ENCODE measurements around the gene GOLIM4. TPM values are rescaled to one million over a fixed set of nuclear protein-coding genes. Genes with fewer than 3 reads are reported as not detected.

The GOLIM4 gene
- total RNA-seq, 1 experiment from 2014 or later = 35.4 TPM

DNA sequence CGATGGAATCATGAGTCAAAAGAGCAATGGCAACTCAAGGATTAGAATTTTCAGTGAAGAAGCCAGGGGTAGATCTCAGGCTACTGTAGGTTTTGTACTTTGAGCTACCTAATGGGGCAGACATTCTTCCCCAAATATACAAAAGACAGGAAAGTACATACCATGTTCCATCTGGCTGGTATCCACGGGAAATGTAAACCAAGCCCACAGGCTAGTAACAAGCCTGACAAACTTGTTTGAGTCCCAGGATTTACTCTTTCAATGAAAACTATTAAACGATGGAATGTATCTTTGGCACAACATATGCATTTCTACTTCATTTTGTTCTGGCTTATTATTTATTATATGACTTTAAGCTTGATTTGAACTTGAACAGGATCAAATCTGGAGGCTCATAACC, 44.2 kb upstream of the GOLIM4 start:
- no peak for ATAC-seq
- Histone ChIP-seq H3K4me1 (ENCODE audit: control insufficient read depth, insufficient read depth, low read length) (no peaks in the 10 kb centered on the region), H3K27ac (ENCODE audit: low read length) (no peak overlapping the region), H3K27me3 (ENCODE audit: control insufficient read depth, insufficient read depth, low read length) (no peaks in the 10 kb centered on the region), H3K36me3 (ENCODE audit: control insufficient read depth, insufficient read depth, low read length) (no peaks in the 10 kb centered on the region), H3K9me3 (ENCODE audit: control insufficient read depth, insufficient read depth, low read depth, low read length) (no peaks in the 10 kb centered on the region), H3K4me3 (ENCODE audit: low read depth in 2 of 2, low read length in 2 of 2) (no peak overlapping the region)
- no peak for DNase-seq (ENCODE audit: low read depth, low spot score)
- CTCF ChIA-PET = no interaction called here
- no peak for TF ChIP-seq POLR2AphosphoS5 (IDR thresholded peaks at IDR 0.05; ENCODE audit: low read depth, low read length)
- TF ChIP-seq, protein P1, sequence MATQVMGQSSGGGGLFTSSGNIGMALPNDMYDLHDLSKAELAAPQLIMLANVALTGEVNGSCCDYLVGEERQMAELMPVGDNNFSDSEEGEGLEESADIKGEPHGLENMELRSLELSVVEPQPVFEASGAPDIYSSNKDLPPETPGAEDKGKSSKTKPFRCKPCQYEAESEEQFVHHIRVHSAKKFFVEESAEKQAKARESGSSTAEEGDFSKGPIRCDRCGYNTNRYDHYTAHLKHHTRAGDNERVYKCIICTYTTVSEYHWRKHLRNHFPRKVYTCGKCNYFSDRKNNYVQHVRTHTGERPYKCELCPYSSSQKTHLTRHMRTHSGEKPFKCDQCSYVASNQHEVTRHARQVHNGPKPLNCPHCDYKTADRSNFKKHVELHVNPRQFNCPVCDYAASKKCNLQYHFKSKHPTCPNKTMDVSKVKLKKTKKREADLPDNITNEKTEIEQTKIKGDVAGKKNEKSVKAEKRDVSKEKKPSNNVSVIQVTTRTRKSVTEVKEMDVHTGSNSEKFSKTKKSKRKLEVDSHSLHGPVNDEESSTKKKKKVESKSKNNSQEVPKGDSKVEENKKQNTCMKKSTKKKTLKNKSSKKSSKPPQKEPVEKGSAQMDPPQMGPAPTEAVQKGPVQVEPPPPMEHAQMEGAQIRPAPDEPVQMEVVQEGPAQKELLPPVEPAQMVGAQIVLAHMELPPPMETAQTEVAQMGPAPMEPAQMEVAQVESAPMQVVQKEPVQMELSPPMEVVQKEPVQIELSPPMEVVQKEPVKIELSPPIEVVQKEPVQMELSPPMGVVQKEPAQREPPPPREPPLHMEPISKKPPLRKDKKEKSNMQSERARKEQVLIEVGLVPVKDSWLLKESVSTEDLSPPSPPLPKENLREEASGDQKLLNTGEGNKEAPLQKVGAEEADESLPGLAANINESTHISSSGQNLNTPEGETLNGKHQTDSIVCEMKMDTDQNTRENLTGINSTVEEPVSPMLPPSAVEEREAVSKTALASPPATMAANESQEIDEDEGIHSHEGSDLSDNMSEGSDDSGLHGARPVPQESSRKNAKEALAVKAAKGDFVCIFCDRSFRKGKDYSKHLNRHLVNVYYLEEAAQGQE (IDR thresholded peaks at IDR 0.05; ENCODE audit: insufficient read depth in 1 of 2, low read depth in 2 of 2, low read length in 1 of 2) = no peak
- TF ChIP-seq SIN3A (IDR thresholded peaks at IDR 0.05; ENCODE audit: borderline replicate concordance, insufficient read depth, low read depth, low read length) = no peak
- TF ChIP-seq, protein P2, sequence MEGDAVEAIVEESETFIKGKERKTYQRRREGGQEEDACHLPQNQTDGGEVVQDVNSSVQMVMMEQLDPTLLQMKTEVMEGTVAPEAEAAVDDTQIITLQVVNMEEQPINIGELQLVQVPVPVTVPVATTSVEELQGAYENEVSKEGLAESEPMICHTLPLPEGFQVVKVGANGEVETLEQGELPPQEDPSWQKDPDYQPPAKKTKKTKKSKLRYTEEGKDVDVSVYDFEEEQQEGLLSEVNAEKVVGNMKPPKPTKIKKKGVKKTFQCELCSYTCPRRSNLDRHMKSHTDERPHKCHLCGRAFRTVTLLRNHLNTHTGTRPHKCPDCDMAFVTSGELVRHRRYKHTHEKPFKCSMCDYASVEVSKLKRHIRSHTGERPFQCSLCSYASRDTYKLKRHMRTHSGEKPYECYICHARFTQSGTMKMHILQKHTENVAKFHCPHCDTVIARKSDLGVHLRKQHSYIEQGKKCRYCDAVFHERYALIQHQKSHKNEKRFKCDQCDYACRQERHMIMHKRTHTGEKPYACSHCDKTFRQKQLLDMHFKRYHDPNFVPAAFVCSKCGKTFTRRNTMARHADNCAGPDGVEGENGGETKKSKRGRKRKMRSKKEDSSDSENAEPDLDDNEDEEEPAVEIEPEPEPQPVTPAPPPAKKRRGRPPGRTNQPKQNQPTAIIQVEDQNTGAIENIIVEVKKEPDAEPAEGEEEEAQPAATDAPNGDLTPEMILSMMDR (IDR thresholded peaks at IDR 0.05) = no peak
- TF ChIP-seq TCF7L2 (IDR thresholded peaks at IDR 0.05; ENCODE audit: low read depth, low read length) = no peak
- BruUV-seq (replicated peaks) = no TSS peak
- POLR2A ChIA-PET = no interaction called here
- intact Hi-C loops (cut with micrococcal nuclease; ENCODE audit: unreplicated experiment) (no loop called here), in situ Hi-C loops (cut with HindIII; ENCODE audit: low pct_unique_long_range_greater_than_20kb, low sequenced_read_pairs) (no loop called here)

DNA sequence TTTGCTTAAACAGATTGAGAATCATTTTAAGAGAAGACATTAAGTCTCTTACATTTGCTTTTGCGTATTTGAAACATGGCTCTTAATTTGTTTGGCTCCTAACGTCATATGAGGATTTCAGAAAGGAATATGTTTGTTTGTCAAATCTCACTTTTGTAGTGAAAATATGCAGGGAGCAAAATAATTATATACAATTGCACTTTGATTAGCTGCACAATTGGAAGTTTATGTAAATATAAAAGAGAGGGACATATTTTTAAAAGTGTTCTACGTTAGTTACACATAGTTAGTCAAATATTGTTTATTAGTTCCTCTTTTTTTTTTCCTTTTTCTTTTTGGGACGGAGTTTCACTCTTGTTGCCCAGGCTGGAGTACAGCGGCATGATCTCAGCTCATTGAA, 42.7 kb upstream of the GOLIM4 start:
- no peak overlapping the region for H3K27ac ChIP-seq (ENCODE audit: low read length)
- no peak for TF ChIP-seq TCF7L2 (IDR thresholded peaks at IDR 0.05; ENCODE audit: low read depth, low read length)
- TF ChIP-seq POLR2AphosphoS5 (IDR thresholded peaks at IDR 0.05; ENCODE audit: low read depth, low read length) = no peak
- TF ChIP-seq, protein P1 (IDR thresholded peaks at IDR 0.05; ENCODE audit: insufficient read depth in 1 of 2, low read depth in 2 of 2, low read length in 1 of 2) = no peak
- no peak for TF ChIP-seq SIN3A (IDR thresholded peaks at IDR 0.05; ENCODE audit: borderline replicate concordance, insufficient read depth, low read depth, low read length)
- TF ChIP-seq, protein P2 (IDR thresholded peaks at IDR 0.05) = no peak
- ChIA-PET CTCF (no interaction called here), POLR2A (interaction anchor here (0.7 kb wide), 1 partner anchor 20 kb away, joined by 5 read pairs; no protein-coding TSS in a partner anchor)
- intact Hi-C loops (cut with micrococcal nuclease; ENCODE audit: unreplicated experiment) (no loop called here), in situ Hi-C loops (cut with HindIII; ENCODE audit: low pct_unique_long_range_greater_than_20kb, low sequenced_read_pairs) (no loop called here)
- no peaks in the 10 kb centered on the region for H3K9me3 ChIP-seq (ENCODE audit: control insufficient read depth, insufficient read depth, low read depth, low read length)
- no TSS peak for BruUV-seq (replicated peaks)
- H3K4me3 ChIP-seq (ENCODE audit: low read depth in 2 of 2, low read length in 2 of 2) = no peak overlapping the region
- ATAC-seq (no peak), DNase-seq (ENCODE audit: low read depth, low spot score) (no peak)
- H3K27me3 ChIP-seq (ENCODE audit: control insufficient read depth, insufficient read depth, low read length) = no peaks in the 10 kb centered on the region
- H3K4me1 ChIP-seq (ENCODE audit: control insufficient read depth, insufficient read depth, low read length) = no peaks in the 10 kb centered on the region
- H3K36me3 ChIP-seq (ENCODE audit: control insufficient read depth, insufficient read depth, low read length) = no peaks in the 10 kb centered on the region

Data from Panc1 (cell line).